ENCODE data around the gene NOX5.

NOX5 gene

DNA sequence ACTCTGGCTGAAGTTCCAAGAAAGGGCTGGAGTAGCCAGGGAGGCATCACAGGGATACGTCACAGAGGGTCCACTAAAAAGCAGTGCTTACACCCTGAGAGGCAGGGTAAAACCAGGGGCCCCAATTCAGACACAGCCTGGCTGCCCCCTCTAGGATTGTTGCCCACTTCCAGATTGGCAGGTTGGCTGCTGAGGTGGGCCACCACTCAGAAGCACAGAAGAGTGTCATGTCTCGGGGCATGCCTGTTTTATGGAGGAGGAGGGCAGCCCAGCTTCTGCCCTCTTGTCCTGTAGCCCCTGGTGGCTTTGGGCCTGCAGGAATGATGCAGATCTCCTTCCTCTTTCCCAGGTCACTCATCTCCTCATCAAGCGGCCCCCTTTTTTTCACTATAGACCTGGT is 24.0 kb downstream of the NOX5 start:
- FAIRE-seq (no peak), DNase-seq (ENCODE audit: insufficient read length, low spot score) (no peak)
- TF ChIP-seq POLR2A (IDR thresholded peaks at IDR 0.05; ENCODE audit: low read depth, low read length) = no peak

DNA sequence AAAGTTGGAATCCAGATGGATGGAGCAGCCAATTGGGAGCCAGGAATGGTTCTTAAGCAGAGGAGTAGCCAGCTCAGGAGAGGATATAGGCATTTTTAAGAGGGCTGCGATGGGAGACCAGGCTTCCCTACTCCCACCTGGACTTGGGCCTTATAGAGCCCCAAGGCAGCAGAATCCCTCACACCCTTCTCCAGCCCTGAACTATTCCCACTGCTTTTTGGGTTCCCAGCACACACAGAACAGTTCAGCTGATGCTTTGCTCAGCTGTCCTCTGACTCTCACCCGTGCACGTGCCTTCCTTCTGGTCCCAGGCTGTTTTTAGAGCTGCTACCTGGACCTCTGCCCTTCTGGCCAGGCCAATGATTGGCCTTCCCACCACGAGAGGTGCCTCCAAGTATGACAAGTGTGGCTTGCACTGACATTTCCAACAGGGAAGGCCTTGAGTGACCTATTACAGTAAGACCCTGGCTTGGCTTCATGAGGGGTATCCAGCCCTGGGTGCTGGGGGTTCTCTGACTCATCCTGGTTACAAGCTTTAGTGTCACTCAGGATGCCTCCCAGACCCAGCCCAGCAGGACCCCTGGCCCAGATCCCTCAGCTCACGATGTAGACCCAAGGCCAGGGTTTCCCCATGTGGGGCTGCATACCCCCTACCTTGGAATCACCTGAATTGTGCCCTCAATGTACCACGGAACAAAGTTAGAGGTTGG is 25.2 kb downstream of the NOX5 start:
- no peak for TF ChIP-seq POLR2A (IDR thresholded peaks at IDR 0.05; ENCODE audit: low read depth, low read length)
- no peak for FAIRE-seq
- DNase-seq (ENCODE audit: insufficient read length, low spot score) = no peak

DNA sequence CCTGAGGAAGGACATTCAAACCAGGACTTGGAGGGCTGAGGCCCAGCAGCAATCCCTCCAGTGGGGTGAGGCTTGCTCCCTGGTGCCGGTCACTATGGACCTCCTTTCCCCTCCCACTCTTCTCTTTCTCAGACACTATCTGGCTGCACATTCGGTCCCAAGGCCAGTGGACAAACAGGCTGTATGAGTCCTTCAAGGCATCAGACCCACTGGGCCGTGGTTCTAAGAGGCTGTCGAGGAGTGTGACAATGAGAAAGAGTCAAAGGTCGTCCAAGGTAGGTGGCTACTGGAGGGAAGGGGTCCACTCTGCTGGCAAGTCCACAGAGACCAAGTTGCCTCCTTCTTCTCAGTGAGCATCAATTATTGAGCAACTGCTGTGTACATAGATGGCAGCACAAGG is 28.0 kb downstream of the NOX5 start:
- no peak for DNase-seq (ENCODE audit: insufficient read length, low spot score)
- no peak for TF ChIP-seq POLR2A (IDR thresholded peaks at IDR 0.05; ENCODE audit: low read depth, low read length)
- FAIRE-seq = no peak

DNA sequence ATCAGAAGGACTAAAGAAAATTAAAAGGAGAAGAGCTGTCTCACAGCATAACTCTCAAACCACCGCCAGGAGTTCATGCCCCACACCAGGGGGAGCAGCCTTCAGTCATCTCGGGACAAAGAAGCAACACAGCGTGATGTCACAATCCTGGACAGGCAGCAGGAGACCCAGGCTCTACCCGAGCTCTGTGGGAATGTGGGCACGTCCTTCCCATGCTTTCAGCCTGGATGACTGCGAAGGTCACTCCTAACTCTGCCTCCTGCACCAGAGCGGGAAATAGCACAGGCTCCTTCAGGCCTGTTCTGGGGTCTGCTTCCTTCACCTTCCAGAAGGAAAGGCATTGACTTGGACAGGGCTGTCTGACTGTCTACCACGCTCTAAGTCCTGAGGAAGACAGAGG is 31.3 kb downstream of the NOX5 start:
- FAIRE-seq (no peak), DNase-seq (ENCODE audit: insufficient read length, low spot score) (no peak)
- TF ChIP-seq POLR2A (IDR thresholded peaks at IDR 0.05; ENCODE audit: low read depth, low read length) = no peak

DNA sequence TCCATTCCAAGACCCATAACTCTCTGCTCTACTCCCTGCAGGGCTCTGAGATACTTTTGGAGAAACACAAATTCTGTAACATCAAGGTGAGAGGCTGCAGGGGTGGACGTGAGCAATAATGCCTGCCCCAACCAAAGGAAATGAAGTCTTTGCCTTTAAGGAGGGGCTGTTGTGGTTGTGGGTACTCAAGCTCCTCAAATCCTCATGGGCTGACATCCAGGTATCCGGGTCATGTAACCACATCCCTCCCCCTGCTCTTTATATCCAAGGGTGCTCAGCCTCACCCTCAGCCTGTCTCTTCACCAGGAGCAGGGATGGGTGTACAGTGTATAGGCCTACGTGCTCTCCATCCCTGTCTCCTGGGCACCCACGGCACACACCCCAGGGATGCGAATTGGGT is 32.3 kb downstream of the NOX5 start:
- TF ChIP-seq POLR2A (IDR thresholded peaks at IDR 0.05; ENCODE audit: low read depth, low read length) = no peak
- FAIRE-seq = no peak
- DNase-seq (ENCODE audit: insufficient read length, low spot score) = no peak

DNA sequence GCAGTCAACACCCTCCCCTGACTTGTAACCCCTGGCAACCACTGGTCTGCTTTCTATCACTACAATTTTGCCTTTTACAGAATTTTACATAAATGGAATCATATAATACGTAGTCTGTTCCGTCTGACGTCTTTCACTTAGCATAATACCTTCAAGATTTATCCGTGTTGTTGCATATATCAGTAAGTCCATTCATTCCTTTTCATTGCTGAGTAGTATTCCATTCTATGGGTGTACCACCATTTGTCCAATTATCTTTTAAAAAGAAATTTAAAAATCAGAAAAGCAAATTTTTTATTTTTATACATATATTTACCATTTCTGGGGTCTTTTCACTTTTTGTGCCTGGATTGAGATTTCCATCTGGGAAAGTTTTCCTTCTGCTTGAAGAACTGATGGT is 35.5 kb downstream of the NOX5 start:
- no peak for FAIRE-seq
- no peak for TF ChIP-seq POLR2A (IDR thresholded peaks at IDR 0.05; ENCODE audit: low read depth, low read length)
- DNase-seq (ENCODE audit: insufficient read length, low spot score) = no peak

DNA sequence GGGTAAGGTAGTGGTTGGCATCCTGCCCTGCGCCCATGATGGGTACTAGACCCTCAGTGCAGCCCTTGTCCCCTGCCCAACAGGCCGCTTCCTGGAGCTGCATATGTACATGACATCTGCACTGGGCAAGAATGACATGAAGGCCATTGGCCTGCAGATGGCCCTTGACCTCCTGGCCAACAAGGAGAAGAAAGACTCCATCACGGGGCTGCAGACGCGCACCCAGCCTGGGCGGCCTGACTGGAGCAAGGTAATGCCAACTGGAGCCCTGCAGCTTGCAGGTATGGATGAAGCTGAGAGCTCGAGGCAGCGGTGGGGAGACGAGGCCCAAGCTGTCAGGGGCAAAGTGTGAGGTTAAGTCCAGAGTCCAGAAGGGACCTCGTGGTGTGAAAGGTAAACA is 40.8 kb downstream of the NOX5 start:
- no peak for DNase-seq (ENCODE audit: insufficient read length, low spot score)
- FAIRE-seq = no peak
- TF ChIP-seq POLR2A (IDR thresholded peaks at IDR 0.05; ENCODE audit: low read depth, low read length) = no peak

DNA sequence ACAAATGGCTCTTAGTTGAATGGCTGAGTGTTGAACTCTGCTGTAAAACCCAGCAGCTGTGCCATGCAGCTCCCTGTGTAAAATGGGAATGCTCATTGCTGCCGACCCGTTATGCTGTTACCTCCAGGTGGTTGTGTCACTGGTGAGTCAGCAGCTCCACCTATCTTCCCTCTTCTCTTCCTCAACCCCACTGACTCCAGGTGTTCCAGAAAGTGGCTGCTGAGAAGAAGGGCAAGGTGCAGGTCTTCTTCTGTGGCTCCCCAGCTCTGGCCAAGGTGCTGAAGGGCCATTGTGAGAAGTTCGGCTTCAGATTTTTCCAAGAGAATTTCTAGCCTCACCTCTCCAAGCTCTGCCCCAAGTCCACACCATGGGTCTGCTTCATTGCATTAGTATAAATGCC is 41.9 kb downstream of the NOX5 start:
- FAIRE-seq (no peak), DNase-seq (ENCODE audit: insufficient read length, low spot score) (no peak)
- no peak for TF ChIP-seq POLR2A (IDR thresholded peaks at IDR 0.05; ENCODE audit: low read depth, low read length)

DNA sequence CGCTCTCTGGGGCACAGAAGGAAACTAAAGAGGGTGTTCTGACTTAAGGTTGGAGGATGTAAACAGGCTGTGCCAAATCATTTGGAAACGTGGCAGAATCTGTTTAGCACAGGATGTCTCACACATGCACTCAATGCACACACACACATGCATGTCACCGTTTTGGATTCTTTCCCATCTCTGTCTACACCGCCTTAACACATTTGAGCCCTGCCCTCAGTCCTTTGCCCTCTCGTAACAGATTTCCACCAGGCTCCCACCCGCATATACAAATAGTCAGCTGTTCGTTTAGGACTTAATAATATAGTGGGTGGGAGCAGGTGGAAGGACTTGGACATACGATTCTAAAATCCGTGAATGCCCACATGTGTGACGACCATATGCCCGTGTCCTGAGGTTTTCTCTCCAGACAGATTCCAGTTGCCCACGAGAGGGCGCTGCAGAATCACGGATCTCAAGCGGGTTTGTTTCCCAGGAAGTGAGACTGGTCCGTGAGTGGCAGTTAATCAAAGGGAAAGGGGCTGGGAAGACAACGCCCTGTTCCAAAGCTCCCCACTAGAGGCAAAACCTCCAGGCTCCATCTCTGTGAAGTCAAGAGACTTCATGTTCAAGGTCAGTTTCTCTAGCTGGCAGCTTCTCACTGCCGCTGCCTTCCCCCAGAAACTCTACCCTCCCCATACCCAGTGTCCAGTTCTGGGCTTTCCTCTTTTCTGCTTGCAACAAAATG is 44.5 kb downstream of the NOX5 start:
- peak; percentile 67 for DNase-seq (ENCODE audit: insufficient read length, low spot score)
- TF ChIP-seq POLR2A (IDR thresholded peaks at IDR 0.05; ENCODE audit: low read depth, low read length) = no peak
- FAIRE-seq = no peak

DNA sequence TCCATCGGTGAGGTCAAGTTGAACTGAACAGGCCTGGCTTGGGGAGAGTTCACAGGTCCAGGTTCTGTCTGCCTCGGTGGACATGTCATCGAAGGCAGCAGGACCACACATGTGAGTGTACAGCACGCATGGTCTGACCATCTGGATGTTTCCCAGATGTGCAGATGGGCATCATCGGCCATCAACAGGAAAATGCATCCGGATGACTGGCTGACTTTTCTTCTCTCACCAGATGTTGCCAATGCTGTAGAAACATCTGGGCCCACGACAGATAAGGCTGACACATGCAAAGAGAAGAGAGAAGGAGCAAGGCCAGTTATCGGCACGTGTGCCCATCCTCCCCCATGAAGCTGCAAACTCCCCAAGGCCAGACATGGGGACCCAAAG is 45.1 kb downstream of the NOX5 start:
- FAIRE-seq = no peak

DNA sequence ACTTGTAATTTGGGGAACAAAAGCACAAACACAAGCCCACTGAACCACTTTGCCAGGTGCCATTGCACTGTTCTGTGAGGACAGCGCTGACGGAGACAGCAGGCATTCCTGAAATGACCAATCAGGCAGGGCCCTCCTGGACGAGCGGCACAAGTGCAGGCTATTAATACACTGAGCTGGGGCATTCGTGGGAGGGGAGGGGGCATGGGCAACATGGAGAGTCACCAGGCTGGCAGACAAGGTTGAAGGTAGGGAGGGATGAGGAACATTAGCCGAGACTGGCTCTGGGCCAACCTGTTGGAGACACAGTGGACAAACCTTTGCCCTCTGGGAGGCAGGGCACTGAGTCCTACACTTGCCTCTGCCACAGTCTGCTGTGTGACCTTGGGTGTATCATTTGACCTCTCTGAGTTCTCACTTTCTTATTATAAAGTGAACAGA is 45.6 kb downstream of the NOX5 start:
- TF ChIP-seq POLR2A (IDR thresholded peaks at IDR 0.05; ENCODE audit: low read depth, low read length) = no peak
- DNase-seq (ENCODE audit: insufficient read length, low spot score) = no peak
- FAIRE-seq = no peak

More for the DNA sequence above, 45.1 kb downstream of the NOX5 start:
- TF ChIP-seq POLR2A (IDR thresholded peaks at IDR 0.05; ENCODE audit: low read depth, low read length) = no peak
- DNase-seq (ENCODE audit: insufficient read length, low spot score) = no peak

DNA sequence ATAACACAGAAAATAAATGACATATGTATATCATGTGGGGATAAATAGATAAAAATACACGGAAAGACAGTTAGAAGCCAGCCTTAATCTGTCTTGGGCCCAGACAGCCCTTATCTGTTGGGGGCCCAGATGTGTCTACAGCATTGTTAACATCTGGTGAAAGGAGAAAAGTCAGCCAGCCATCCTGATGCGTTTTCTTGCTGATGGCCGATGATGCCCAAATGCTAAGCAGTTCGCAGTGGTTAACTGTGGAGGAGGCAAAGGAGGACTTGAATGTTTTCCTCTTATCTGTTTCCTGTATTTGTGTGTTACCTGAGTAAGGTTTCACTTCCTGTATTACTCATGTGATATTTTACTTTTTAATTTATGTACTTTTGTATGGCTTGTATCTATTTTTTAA is 46.2 kb downstream of the NOX5 start:
- no peak for TF ChIP-seq POLR2A (IDR thresholded peaks at IDR 0.05; ENCODE audit: low read depth, low read length)
- DNase-seq (ENCODE audit: insufficient read length, low spot score) = no peak
- no peak for FAIRE-seq

DNA sequence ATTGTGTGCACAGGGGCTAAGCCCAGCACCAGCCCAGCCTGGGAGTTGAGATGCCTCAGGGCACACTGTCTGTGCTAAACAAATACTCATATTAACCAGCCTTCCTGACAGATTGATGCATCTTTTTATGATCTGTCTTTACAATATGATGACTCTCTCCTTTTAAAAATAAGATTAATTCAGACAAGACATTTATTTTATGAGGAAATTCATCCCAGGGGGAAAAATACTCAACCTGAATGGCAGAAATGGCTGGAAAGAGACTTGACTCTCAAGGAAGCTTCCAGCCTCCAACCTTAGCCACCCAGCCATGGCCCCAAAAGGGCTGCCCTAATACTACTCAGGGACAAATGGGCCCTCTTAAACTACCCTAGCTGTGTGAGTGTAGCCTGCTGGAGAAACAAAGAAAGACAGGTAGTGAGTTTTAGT is 46.9 kb downstream of the NOX5 start:
- FAIRE-seq (no peak), DNase-seq (ENCODE audit: insufficient read length, low spot score) (no peak)
- TF ChIP-seq POLR2A (IDR thresholded peaks at IDR 0.05; ENCODE audit: low read depth, low read length) = no peak

DNA sequence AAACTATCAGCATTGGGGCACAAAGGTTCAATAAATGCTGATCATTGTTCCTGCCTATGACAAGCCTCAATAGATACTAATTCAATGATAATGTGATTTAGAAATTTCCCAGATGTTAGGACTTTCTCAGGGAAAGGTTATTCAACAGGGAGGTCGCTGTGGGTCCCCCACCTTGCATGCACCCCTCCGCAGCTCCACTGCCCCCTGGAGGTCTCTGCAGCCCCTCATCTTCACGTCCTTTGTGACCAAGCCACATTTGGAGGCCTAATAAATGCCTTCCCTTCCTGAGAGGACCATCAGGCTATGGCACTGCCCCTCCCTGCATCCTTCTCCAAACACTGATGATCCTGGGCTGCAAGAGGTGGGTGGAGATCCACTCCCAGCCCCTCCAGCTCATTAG is 50.2 kb downstream of the NOX5 start:
- DNase-seq (ENCODE audit: insufficient read length, low spot score) (no peak), FAIRE-seq (no peak)
- TF ChIP-seq POLR2A (IDR thresholded peaks at IDR 0.05; ENCODE audit: low read depth, low read length) = no peak
